Right renal cortex interstitium (tissue), 3 donors: ENCODE data around the gene SLC17A7. TPM values are rescaled to one million over a fixed set of nuclear protein-coding genes. Genes with fewer than 3 reads are reported as not detected.

Source experiments
- DNase-seq, 3 donors: peaks; one replicate each; pipeline ENCODE4 v3.0.0-alpha.2; 2013; ENCODE audit warnings: low read depth in 3 of 3, low spot score in 2 of 3
- polyA plus RNA-seq, 3 donors: library from polyadenylated mRNA; unstranded; fragments of 120-200 nt; gene quantifications; one replicate each; pipeline ENCODE4 v1.2.1, GENCODE V29; 2013; ENCODE audit not compliant: insufficient read length in 3 of 3

The SLC17A7 gene
- polyA plus RNA-seq, 3 donors = 0.25 to 0.33 (median 0.31) TPM

GRCh38 chr19:49428547-49429451 is 12.5 kb downstream of the SLC17A7 start:
- DNase-seq = no peak

GRCh38 chr19:49427855-49428546 is 13.3 kb downstream of the SLC17A7 start:
- DNase-seq = no peak

- DNase-seq = no peak
Measured at GRCh38 chr19:49427339-49427738, 14.0 kb downstream of the SLC17A7 start.

- no peak for DNase-seq
Measured at GRCh38 chr19:49425922-49426592, 15.3 kb downstream of the SLC17A7 start.

- no peak for DNase-seq
Measured at GRCh38 chr19:49425178-49425577, 16.1 kb downstream of the SLC17A7 start, which contains the start of gene GFY. GFY (plus strand) TSS chr19:49425388; CDS start chr19:49426431, 1,043 bp downstream.

GRCh38 chr19:49423985-49424303 is 17.4 kb downstream of the SLC17A7 start:
- DNase-seq = no peak

GRCh38 chr19:49423071-49423984 is 18.0 kb downstream of the SLC17A7 start, which contains the start of gene PTH2:
PTH2 (minus strand) TSS chr19:49423441; CDS start chr19:49423339, 102 bp downstream.
- DNase-seq = no peak

- no peak for DNase-seq
Measured at GRCh38 chr19:49422407-49423070, 18.8 kb downstream of the SLC17A7 start.

- DNase-seq = no peak
Measured at GRCh38 chr19:49421878-49422202, 19.5 kb downstream of the SLC17A7 start.

- DNase-seq = peak in 1 of 3 donors; percentile 66
Measured at GRCh38 chr19:49421039-49421877, 20.1 kb downstream of the SLC17A7 start.

- no peak for DNase-seq
Measured at GRCh38 chr19:49420227-49420626, 21.1 kb downstream of the SLC17A7 start.

GRCh38 chr19:49419173-49419572 is 22.2 kb downstream of the SLC17A7 start:
- DNase-seq = no peak

- no peak for DNase-seq
Measured at GRCh38 chr19:49418511-49418910, 22.8 kb downstream of the SLC17A7 start.

GRCh38 chr19:49417088-49417487 is 24.2 kb downstream of the SLC17A7 start:
- DNase-seq = no peak

GRCh38 chr19:49415810-49416200 is 25.5 kb downstream of the SLC17A7 start:
- no peak for DNase-seq

- no peak for DNase-seq
Measured at GRCh38 chr19:49415102-49415809, 26.1 kb downstream of the SLC17A7 start.

GRCh38 chr19:49414256-49414655 is 27.1 kb downstream of the SLC17A7 start:
- no peak for DNase-seq

GRCh38 chr19:49413348-49413747 is 28.0 kb downstream of the SLC17A7 start:
- DNase-seq = peak; percentile 57 to 74 (median 65)
